Fibroblast of villous mesenchyme (primary cell): ENCODE results near the gene TBCEL. TPM values are rescaled to one million over a fixed set of nuclear protein-coding genes. Genes with fewer than 3 reads are reported as not detected.

Experiments used
- DNase-seq: peaks from one replicate; pipeline ENCODE4 v3.0.0-alpha.2; 2010; ENCODE audit warnings: low read depth
- H3K4me3 ChIP-seq: 2 replicates; pipeline ENCODE4 v1.5.1; 2011; ENCODE audit warnings: low read depth, mild to moderate bottlenecking, low read length
- total RNA-seq: library from RNA; depleted of rRNA; stranded (reverse); fragments of >200 nt; gene quantifications from 2 replicates; pipeline ENCODE4 v1.2.3, GENCODE V29; 2012
- TF ChIP-seq, protein P1 (sequence below): IDR thresholded peaks from 2 replicates; pipeline ENCODE4 v1.5.1; 2012; ENCODE audit warnings: low read depth, mild to moderate bottlenecking, low read length; ENCODE audit not compliant: insufficient read depth

Gene TBCEL
- total RNA-seq, 1 donor, result 29.8 TPM

DNA sequence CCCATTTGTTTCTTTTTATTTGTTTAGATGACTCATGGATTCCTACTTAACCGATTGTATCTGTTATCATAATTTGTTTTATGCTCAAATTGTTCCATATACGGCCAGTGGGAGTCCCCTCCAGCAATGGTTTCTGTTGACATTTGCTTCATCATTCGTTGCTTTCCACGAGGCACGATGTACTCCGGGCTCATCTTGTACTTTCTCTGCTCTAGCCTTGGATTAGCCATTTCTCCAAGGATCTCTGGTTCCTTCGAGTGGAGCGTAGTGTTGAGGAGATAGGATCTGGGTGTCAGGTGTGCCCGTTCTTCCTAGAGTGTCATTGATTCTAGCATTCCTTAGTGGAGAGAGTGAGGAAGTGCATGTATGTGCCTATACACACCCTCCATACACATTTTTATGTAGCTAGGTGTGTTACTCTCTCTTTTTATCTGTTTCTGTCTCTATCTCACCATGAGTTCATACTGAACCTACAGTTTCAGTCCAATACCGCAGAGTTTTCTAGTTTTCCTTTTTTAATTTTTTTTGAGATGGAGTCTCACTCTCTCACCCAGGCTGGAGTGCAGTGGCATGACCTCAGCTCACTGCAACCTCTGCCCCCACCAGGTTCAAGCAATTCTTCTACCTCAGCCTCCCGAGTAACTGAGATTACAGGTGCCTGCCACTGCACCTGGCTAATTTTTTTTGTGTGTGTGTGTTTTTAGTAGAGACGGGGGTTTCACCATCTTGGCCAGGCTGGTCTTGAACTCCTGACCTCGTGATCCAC lies 108.5 kb downstream of the TBCEL start:
- no peak overlapping the region for H3K4me3 ChIP-seq
- TF ChIP-seq, protein P1, sequence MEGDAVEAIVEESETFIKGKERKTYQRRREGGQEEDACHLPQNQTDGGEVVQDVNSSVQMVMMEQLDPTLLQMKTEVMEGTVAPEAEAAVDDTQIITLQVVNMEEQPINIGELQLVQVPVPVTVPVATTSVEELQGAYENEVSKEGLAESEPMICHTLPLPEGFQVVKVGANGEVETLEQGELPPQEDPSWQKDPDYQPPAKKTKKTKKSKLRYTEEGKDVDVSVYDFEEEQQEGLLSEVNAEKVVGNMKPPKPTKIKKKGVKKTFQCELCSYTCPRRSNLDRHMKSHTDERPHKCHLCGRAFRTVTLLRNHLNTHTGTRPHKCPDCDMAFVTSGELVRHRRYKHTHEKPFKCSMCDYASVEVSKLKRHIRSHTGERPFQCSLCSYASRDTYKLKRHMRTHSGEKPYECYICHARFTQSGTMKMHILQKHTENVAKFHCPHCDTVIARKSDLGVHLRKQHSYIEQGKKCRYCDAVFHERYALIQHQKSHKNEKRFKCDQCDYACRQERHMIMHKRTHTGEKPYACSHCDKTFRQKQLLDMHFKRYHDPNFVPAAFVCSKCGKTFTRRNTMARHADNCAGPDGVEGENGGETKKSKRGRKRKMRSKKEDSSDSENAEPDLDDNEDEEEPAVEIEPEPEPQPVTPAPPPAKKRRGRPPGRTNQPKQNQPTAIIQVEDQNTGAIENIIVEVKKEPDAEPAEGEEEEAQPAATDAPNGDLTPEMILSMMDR, result no peak
- DNase-seq, result no peak

DNA sequence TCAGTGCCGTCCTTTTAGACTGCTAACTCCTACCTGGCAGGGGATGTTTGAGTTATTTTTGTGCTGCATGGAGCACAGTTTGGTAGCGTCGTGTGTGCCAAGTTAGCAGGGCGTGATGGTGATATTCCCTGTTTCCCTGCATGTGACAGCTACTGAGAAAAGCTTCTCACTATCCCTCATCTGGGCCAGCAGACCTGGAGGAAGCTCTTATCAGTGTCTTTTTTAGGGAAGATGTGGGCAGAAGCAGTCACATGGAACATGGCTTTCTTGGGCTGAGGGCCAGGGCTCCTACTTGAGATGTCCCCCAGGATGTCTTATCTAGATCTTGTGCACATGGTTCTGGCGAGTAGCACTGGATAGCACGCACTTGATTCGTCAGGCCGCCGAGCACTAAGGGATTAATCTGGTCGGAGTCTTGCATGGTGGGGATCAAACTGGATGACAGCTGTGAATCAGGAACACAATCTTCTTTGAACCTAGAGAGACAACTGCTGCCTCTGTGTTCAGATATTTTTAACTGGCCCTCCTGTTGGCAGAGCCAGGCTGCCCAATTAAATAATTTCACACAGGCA lies 110.9 kb downstream of the TBCEL start:
- no peak for DNase-seq
- no peak overlapping the region for H3K4me3 ChIP-seq
- TF ChIP-seq, protein P1, result no peak

DNA sequence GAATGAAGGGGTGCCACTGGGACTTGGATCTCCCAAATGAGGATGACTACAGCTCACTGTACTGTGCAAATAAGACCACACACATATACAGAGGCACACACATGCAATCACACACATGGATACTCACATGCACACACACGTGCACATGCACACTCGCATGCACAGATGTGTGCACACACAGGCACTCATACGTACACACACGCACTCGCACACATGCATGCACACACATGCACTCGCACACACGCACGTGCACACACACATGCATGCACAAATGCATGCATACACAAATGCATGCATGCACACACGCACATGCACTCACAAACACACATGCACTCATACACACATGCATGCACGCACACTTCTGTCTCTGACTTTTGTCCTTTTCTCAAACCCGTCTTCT lies 113.1 kb downstream of the TBCEL start:
- TF ChIP-seq, protein P1, result no peak
- DNase-seq, result no peak
- no peak overlapping the region for H3K4me3 ChIP-seq

DNA sequence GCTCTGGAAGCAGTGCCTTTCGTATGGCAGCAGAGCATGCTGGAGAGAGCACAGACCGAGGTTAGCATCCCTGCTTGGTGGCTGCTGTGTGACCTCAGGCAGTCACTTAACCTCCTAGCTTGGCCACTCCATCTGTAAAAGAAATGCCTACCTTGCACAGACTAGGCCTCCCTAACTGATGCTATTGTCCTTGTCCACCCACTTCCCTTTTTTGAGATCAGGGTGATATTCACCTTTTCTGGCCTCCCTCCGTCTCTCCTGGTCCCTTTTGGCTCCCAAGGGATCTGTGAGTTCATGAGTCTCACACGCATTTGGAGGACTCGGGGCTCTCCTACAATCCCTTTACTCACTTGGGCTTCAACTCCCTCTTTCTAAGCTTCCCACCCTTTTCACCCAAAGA lies 114.4 kb downstream of the TBCEL start:
- no peak overlapping the region for H3K4me3 ChIP-seq
- TF ChIP-seq, protein P1, result no peak
- no peak for DNase-seq

DNA sequence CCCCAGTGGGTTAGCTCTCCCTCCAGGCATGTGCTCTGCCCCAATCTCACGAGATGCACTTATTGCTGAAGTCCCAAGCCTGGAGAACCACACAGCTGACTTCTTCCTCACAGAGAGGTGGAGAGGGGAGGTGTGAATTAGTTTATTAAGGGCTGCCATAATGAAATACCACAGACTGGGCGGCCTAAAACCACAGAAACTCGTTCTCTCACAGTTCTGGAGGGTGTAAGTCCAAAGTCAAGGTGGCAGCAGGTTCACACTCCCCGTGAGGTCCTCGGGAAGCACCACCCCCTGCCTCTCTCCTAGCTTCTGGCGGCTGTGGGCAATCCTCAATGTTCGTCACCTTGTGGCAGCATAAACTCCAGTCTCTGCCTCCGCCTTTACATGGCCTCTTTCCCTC lies 116.5 kb downstream of the TBCEL start:
- TF ChIP-seq, protein P1, result no peak
- H3K4me3 ChIP-seq, result no peak overlapping the region
- DNase-seq, result no peak

Other genes with a start within 250 kb of the TBCEL start
- gene TECTA, start 77.1 kb downstream of the TBCEL start, total RNA-seq, result under 0.01 and 0.32 TPM in 2 replicates